Activated CD8-positive, alpha-beta memory T cell treated with anti-CD3 and anti-CD28 coated beads, Interleukin-2, amount 50 U/mL, for 24 hours (primary cell): Measurements from ENCODE around the gene MYO5B.

Experiments used
- DNase-seq: peaks from one replicate; pipeline ENCODE4 v3.0.0-alpha.2; 2020; ENCODE audit errors: extremely low read depth

MYO5B gene

DNA sequence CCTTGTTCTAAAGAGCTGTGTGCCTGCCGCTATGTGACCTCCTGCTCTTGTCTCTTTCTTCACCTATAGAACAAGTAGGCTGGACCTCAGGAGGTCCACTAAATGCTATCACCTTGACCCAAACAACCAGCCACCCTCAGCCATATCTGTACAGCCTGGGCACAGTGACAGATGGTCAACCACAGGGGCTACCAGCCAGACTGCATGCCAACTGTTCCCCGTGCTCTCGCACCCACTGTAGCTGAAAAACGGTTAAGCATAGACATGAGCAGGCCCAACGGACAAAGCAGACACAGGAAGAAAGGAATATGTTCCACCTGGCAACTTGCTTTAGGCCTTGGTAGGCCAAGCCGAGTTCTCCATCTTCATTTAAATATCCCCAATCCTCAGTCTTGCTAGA lies 338.5 kb downstream of the MYO5B start:
- no peak for DNase-seq

DNA sequence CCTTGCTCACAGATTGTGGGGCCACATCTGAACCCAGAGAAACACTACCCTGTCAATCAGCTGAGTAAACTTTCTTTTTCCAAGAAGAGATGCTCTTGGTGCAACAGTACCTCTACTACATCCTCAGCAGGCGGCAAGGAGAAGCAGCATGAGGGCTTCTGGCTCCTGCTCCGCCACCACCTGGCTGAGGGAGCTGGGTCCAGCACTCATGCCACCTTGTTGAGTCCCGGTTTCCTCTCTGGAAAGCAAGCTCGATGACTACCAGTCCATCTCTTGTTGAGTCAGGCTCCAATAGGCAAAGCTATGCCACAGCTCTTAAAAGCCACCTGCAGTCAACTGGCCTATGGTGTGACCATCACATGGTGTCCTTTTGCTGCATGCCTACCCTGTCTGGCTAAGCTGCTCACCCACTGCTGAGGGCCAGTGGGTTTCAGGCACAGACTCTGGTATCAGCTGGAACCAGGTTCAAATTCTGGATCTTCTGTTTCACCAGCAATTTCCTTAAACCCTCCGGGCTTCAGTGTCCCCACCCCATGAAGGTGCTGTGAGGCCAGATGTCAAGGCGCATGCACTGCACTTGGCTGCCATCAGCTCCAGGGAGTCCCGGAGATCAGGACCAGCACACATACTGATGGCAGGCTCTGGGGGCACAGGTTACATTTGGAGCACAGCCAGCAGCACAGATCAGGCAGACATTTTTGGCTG lies 339.1 kb downstream of the MYO5B start:
- no peak for DNase-seq

DNA sequence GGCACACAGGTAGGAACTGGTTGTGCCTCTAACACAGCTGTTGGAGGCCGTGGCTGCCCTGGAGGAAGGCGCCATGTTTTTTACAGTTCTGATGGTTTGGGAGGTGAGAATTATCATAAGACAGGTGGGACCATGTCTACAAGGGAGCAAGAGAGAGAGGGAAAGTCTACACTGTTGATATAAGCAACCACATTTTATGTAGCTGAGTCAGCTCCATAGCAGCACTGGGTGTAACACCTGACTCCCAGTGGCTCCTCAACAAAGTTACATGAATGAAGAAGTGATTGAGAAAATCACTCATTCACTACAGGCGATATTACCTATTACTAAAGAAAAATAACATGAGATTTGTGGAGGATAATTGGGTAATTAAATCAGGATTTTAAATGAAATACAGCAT lies 340.3 kb downstream of the MYO5B start:
- no peak for DNase-seq

DNA sequence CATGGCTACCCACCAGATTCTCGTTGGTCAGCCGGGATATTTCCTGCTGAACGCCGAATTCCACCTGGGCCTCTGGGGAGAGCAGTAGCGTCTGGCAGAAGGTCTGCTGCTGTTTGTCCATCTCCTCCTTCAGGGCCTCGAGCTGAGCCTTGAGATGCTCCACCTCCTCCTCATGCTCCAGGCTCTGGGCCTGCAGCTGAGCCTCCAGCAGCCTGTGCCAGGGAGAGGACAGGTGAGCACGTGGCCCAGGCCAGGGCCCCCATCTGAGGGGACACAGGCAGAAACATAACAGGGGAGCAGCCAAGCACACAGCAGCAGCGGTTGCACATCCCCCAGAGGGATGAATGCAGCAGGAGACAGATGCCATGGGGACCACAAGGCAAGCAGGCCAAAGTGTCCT lies 341.5 kb downstream of the MYO5B start:
- no peak for DNase-seq

DNA sequence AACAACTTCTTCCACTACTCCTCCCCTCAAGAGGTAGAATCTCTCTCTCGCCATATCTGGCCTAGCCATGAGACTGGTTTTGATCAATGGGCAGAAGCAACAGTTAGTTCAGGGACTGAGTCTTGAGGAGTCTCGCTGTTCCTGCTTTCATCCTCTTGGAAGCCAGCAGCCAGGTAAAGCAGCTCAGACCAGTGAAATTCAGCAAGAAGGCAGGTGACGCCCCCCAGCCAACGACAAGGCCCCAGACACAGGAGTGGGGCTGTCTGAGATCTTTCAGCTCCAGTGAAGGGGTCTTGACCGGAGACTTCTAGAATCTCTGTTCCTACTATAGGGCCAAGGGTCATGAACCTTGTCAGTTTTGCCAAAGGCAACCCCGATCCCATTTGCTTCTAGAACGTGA lies 341.9 kb downstream of the MYO5B start:
- no peak for DNase-seq

DNA sequence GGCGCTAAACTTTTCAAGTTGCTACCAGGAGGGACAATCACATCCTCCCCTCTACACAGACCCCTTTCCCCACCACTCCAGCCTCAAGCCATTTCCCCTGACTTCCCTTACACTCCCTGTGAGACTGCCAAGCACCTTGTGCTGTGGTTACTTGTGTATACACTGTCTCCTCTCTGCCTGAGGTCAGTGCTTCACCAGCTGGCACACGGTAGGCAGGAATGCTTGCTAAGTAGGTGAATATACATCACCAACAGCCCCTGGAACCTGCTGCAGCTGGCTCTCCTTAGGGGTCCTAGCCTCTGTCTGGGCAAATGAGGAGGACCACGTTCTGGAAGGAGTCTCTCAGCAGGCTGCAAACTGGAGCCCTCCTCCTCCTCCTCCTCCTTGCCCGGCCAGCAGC lies 343.3 kb downstream of the MYO5B start:
- DNase-seq = no peak

DNA sequence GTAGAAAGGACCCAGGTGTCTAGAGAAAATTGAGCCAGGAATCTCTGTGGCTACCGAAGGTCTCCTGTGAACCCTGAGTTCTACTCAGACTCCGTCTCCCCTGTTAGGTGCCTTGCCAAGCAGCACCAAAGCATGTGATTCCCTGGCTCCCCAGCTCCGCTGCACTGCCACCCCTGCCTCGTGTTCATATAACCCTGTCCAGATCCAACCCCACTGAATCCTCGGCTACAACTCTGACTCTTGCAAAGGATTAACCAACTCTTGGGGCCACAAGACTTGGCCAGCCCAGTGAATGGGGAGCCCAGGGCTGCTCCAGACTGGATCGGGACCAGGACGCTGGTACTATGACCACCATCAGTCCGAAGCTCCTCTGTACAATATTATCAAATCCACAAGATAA lies 344.3 kb downstream of the MYO5B start:
- DNase-seq = no peak

DNA sequence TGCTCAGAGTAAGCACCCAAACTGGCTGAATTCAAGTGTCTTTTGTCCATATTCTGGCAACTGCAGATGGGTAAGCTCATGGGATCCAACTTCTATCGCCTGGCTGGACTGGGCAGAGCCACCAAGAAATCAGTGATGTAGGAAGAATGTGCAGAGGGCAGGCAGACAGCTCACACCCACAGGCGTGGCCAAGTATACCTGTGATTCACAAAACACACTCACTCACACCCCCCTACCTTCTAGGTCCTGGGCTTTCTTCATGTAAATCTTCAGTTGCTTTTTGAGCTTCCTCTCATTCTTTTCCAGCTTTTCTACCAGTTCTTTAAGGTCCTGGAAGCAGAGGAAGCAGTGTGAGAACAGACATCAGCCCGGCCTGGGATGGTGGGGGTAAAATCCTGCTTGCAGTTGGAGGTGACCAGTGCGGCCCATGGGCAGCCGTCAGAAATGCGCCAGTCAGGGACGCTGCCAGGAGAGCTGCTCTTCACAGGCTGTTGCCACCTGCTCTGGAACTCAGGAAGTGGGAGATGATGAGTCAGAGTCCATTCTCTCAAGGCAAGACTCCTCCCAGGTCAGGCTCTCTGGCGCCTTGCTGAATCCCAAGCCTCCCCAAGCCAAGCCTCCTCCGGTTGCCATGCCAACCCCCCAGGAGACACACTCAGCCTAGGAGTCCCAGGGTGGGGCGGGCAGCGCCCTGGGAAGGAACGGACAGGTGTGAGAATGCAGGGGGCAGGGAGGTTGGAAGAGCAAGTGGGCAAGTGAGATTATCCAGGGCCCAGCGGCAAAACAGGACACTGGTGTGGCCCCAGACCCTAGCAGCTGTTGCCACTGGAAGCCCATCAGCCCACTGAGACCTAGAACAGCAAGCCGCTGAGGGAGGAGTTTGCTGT lies 345.4 kb downstream of the MYO5B start:
- DNase-seq = no peak

DNA sequence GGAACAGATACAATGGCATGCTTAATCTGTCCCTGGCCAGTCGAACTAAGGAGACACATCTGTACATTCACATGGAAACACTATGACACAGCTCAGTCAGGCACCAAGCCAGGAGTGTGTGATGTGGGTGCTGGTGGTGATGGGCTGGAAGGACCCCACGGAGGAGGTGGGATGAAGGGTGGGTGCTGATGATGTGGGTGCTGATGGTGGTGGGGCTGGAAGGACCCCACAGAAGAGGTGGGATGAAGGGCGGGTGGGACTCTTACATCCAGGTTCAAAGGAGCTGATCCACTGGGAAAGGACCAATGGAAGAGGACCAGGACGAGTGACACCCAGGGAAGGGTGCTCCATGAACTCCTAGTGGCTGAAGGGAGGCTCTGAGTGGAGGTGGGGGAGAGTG lies 346.8 kb downstream of the MYO5B start:
- no peak for DNase-seq

DNA sequence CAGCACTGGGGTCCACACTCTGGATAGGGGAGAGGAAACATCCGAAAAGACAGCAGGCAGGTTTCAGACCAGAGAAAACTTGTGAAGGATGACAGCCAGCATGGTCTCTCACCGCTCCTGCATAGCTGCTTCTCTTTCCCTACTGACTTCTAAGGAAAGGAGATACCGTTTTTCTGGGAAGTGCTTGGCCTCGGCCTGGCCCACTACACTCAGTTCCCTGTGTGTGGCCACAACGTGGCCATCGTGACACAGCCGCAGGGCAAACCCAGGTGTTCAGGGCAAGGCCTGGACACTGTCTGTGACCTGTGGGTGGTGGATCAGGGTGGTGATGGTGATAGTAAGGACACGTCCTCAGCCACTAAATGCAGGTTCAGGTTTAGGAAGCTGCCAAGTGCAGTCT lies 347.4 kb downstream of the MYO5B start:
- DNase-seq = no peak

DNA sequence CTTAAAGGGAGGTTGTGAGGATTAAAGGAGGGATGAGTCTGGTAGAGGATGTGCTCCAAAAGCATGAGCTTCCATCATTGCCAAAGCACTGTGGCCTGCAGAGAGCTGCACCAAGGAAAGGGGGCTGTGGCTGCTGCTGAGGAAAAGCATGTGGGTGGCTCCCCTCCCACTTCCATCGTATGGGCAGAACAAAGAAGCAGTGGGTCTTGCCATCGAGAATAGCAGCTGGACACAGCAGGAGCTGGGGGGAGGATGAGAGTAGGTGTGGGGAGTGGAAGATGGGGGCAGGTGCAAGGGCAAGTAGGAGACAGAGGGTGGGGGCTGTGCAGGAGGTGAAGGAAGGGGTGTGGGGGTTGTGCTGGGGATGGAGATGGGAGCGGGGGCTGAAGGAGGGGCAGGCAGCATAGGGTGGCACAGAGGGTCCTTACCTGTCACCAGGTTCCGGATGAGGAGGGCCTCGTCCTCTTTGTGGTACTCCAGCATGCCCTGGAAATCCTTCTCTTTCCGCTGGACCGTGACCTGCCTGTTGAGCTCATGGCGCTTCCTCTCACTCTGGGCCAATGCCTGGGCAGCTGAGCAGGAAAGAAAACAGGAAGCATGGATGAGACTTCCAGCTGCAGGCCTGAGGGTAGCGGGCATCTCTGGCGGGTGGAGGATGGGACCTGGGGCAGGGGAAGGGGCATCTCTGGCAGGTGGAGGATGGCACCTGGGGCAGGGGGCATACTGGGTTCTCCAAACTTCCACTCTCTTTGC lies 348.1 kb downstream of the MYO5B start:
- no peak for DNase-seq

DNA sequence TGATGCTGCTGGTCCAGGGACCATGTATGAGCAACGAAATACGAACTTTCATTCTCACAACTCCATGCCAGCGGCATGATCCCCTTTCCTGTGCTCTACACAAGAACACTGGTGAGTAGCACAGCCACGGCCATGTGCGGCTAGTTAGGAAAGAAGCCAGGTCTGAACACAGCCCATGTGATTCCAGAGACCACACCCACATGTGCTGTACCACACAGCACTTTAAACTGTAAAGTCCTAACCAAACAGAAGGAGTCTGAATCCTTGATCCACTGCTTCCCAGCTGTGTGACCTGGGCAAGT lies 348.6 kb downstream of the MYO5B start:
- DNase-seq = no peak

DNA sequence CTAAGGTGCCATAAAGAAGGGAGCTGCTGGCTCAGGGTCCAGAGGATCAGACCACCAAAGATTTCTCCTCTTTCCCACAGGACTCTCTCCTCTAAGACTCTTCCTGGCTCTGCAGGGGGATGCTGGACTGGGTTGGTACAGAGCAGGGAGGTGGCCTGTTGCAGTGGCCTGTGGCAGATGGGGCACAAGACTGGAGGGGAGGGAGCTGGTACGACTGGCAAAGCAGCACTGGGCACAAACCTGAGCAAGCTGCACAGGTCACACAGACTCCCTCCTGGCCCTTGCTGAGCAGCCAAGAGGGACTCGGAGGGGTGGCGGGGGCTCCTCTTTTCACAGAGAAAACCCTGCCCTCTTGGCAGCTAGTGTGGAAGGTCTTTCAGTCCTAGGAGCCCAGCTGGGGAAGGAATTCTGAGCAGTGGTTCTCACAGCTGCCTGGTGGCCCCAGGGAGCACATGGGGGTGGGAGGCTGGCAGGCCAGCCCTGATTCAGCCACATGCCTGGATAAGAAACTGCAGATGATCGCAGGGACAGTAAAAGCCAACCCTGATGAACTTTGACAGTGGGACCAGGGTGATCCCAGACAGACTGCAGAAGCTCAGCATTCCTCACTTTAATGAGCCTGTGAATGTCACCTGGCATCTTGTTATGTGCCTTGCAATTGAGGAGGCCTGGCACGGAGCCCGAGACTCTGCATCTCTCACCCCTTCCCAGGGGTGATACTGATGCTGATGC lies 349.2 kb downstream of the MYO5B start:
- DNase-seq = no peak

DNA sequence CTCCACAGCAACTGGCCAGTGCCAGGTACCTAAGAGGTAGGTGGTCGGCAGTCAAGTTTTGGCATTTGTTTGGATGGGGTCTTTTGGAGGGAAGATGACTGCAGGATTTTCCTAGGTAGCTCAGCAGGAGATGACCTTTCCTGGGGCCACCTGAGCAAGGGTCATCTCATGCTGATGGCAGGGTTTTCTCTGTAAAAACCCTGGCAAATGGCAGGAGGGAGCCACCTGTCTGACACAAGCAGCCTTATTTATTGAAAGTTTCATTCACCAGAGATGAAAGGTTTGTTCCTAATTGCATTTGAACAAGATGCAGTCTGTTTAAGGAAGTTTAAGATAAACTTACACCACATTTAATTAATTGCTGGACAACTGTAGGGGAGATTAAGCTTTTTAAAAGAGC lies 350.0 kb downstream of the MYO5B start:
- no peak for DNase-seq

DNA sequence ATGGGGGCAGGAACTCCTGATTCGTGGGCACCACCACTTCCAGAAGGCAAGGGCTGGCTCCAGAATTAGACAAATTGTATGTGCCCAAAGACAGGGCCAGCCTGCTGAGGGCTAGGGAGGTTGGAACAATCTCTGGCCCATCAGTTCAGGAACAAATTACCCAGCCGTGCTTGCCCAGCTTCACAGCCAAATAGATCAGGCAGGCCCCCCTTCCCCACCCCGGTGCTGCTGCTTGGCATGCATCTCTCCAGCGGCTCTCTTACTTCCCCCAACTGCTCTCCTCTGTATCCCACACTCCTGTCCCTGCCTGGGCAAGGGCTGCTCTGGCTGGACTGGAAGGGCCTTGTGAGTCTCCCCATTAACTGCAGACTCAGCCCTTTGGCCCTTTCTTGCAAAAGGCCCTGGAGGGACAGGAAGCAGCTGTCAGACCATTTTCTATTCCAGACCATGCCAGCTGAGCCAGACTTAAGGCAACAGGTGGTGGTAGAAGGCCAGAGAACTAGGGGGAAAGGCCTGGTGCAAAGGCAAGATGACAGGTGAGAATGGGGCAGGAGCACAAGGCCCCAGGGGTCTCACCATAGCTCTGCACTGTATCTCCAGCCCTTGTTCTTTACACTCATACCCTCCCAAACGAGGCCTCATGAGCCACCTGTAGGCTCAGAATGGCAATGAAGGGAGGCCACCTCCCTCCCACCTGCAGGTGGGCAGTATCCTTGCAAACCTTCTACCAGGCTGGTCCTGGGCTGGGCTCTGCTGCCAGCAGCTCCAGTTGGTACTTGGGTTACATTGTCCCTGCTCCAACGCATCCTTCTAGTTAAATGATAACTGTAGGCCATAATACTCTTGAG lies 350.9 kb downstream of the MYO5B start:
- DNase-seq = no peak

DNA sequence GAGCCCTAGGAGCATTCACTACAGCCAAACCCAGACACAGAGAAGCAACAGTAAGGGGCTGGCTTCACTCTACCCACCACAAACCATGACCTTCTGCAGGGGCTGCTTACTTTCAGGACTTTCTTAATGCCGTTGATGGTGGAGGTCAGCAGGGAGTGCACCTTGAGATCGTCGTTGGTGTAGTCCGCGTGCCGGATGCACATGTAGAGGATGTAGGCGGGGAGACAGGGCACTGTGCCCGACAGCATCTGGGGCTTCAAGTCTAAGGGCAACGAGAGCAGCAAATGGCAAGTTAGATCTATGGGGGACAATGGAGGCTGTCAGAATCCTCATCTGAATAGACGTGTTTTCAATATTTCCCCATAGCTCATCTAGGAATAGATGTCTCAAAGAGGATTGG lies 351.8 kb downstream of the MYO5B start:
- DNase-seq = no peak

DNA sequence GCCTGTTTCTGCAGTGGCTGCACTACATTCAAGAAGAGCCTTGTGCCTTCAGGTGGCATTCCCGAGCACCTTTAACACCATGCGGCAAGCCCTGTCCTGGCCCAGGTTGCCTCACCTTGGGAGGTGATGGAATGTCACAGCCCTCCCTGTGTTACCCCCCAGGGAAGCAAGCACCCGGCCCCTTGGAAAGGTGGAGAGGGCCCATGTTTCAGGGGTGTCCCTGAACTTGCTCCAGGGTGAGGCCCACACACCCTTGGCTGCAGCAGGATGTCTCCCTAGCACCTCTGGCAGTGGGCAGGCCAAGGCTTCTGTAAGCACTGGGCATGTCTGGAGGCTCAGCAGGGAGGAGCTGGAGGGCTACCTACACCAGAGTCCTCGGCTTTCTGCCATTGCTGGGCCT lies 352.3 kb downstream of the MYO5B start:
- DNase-seq = no peak

DNA sequence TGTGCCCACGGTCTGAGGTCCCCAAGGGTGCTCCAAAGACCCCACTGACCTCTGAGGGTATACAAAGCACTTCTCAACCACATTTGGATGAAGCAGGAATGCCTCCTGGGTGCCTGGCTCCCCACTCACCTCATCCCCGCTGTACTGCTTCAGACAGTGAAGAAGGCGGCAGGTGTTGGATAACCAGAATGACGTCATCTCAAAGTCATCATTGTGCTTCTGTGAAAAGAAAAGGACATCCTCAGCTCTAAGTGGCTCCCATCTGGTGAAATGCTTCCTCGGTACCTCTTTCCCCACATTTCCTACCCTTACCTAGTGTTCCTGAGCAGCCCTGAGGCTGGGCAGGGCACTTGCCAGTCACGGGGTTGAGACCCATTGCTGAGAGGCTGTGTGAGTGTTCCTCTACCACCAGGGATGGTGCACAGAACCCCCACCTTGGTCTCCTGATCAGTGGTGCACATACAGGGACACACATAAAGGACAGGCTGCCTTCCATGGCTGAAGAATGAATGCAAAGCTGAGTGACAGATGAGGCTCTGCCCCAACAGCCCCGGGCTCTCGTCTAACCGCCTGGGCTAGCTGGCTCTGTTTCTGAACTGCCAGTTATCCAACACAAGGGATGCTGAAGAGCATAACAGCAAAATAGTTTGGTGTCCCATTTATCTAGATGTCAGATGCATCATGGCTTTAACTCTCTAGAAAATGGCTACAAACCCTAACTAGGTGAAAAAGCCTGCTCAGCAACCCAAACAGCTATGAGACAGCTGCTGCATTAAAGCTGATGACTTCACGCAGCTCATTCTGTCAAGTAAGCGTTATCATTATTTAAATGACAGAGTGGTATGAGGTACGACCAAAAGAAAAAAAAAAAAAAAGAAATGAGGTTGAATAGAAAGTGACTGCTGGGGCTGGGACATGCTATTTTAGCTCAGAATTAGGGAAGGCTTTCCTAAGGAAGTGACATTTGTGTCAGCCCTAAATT lies 353.4 kb downstream of the MYO5B start:
- no peak for DNase-seq

DNA sequence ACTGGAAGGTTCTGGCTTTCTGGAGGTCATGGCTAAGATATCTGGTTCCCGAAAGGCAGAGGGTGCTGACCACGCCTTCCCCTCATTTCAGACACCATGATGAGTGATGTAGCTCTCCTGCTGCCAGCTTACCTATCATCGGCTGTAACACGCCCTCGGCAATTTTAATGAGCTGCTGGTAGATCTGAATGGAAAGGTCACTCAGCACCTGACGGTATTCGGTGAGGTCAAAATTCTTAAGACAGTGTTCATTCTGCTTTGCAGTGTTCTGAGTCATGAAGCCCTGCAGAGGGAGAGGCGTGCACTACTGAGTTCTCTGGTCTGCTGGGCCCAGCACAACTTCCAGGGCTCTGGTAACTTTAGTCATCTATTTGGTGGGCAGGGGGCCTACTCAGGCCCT lies 355.9 kb downstream of the MYO5B start:
- no peak for DNase-seq

DNA sequence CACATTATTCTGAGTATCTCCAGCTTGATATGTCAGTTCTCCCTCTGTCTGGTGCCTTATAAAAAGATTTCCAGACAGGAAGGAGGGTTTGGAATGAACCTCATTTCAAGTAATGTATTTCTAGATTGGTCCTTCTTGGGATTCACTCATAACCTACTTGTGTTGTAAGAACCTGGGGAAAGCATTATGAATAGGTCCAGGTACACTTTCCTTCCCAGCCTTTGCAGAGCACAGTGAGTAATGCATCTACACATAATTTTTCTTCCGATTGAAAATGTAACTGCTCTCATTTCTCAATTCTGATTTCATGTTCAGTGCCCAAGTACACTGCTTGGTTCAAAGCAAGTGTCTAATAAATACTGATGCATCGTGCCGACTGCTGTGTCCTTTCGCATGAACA lies 356.6 kb downstream of the MYO5B start:
- DNase-seq = no peak
